Mesendoderm (in vitro differentiated cells): ENCODE data around the gene BTN1A1.

Experiments used
- DNase-seq: peaks from one replicate; pipeline ENCODE4 v3.0.0; 2013
- H2AK5ac ChIP-seq: 2 replicates; pipeline ENCODE4 v1.6.1; 2013; ENCODE audit warnings: low read length, inconsistent platforms
- H2BK120ac ChIP-seq: 2 replicates; pipeline ENCODE4 v1.6.1; 2013; ENCODE audit warnings: low read depth, mild to moderate bottlenecking, low read length, moderate library complexity, mixed read lengths
- H2BK15ac ChIP-seq: replicated peaks from 2 replicates; pipeline ENCODE4 v1.6.1; 2013; ENCODE audit warnings: low read depth, mild to moderate bottlenecking, moderate library complexity
- H2BK5ac ChIP-seq: 2 replicates; pipeline ENCODE4 v1.6.1; 2013; ENCODE audit warnings: low read length, inconsistent platforms
- H3K18ac ChIP-seq: 2 replicates; pipeline ENCODE4 v1.6.1; 2013; ENCODE audit warnings: mild to moderate bottlenecking, low read length, mixed read lengths
- H3K23ac ChIP-seq: one replicate; pipeline ENCODE4 v1.6.1; 2013; ENCODE audit warnings: low read length
- H3K27ac ChIP-seq: 2 replicates; pipeline ENCODE4 v1.5.1; 2013; ENCODE audit warnings: low read depth, mild to moderate bottlenecking, inconsistent platforms, low read length, moderate library complexity
- H3K27me3 ChIP-seq: 2 replicates; pipeline ENCODE4 v1.6.1; 2013; ENCODE audit warnings: low read length, control low read depth, mild to moderate bottlenecking, inconsistent platforms; ENCODE audit not compliant: insufficient read depth, poor library complexity
- H3K36me3 ChIP-seq: 2 replicates; pipeline ENCODE4 v1.6.1; 2013; ENCODE audit warnings: low read length, inconsistent platforms; ENCODE audit not compliant: control insufficient read depth, insufficient read depth
- H3K4ac ChIP-seq: one replicate; pipeline ENCODE4 v1.6.1; 2013; ENCODE audit warnings: low read depth, mild to moderate bottlenecking, low read length, moderate library complexity
- H3K4me1 ChIP-seq: 2 replicates; pipeline ENCODE4 v1.6.1; 2013; ENCODE audit warnings: low read depth, low read length, inconsistent platforms; ENCODE audit not compliant: control insufficient read depth
- H3K4me2 ChIP-seq: 2 replicates; pipeline ENCODE4 v1.6.1; 2013; ENCODE audit warnings: low read length
- H3K4me3 ChIP-seq: 2 replicates; pipeline ENCODE4 v1.5.1; 2013; ENCODE audit warnings: mild to moderate bottlenecking, low read length
- H3K56ac ChIP-seq: one replicate; pipeline ENCODE4 v1.6.1; 2013; ENCODE audit warnings: low read length
- H3K79me1 ChIP-seq: 2 replicates; pipeline ENCODE4 v1.6.1; 2013; ENCODE audit warnings: low read length, inconsistent platforms
- H3K79me2 ChIP-seq: 2 replicates; pipeline ENCODE4 v1.6.1; 2013; ENCODE audit warnings: mild to moderate bottlenecking, low read length; ENCODE audit not compliant: control insufficient read depth, insufficient read depth
- H3K9ac ChIP-seq: 2 replicates; pipeline ENCODE4 v1.6.1; 2013; ENCODE audit warnings: low read length, inconsistent platforms
- H4K5ac ChIP-seq: one replicate; pipeline ENCODE4 v1.6.1; 2013; ENCODE audit warnings: low read length
- H4K8ac ChIP-seq: one replicate; pipeline ENCODE4 v1.6.1; 2013; ENCODE audit warnings: low read depth, mild to moderate bottlenecking, control low read depth, low read length, moderate library complexity
- WGBS: extraction: QIAGEN DNeasy Blood & Tissue Kit; methylation state at CpG from one replicate; pipeline ENCODE4 v1.1.7; 2013; ENCODE audit warnings: low lambda C conversion rate, missing lambda C conversion rate; ENCODE audit not compliant: insufficient coverage; ENCODE audit errors: extremely low coverage; 5-methylcytosine and 5-hydroxymethylcytosine counted together

The BTN1A1 gene

GRCh38 chr6:26553264-26553634, 53.1 kb downstream of the BTN1A1 start:
- Histone ChIP-seq H2AK5ac (no peak overlapping the region), H3K23ac (no peak overlapping the region), H4K5ac (no peak overlapping the region), H3K4me2 (peak overlapping the region; percentile 86), H3K4me3 (peak overlapping the region; percentile 79), H3K27ac (no peak overlapping the region), H3K18ac (no peak overlapping the region), H3K56ac (no peak overlapping the region), H3K36me3 (no peaks in the 10 kb centered on the region), H2BK5ac (no peak overlapping the region), H3K79me1 (no peaks in the 10 kb centered on the region), H3K27me3 (no peaks in the 10 kb centered on the region), H2BK120ac (no peak overlapping the region), H3K79me2 (no peaks in the 10 kb centered on the region), H2BK15ac (no peak overlapping the region), H4K8ac (no peak overlapping the region), H3K9ac (peak overlapping the region; percentile 62), H3K4me1 (no peaks in the 10 kb centered on the region), H3K4ac (no peak overlapping the region)
- peak; percentile 78 for DNase-seq
- WGBS, result no CpG with 5 or more reads among the region's 13 CpGs

- H3K56ac ChIP-seq, result no peak overlapping the region
- H3K79me1 ChIP-seq, result no peaks in the 10 kb centered on the region
- H3K23ac ChIP-seq, result no peak overlapping the region
- H2BK5ac ChIP-seq, result no peak overlapping the region
- H2AK5ac ChIP-seq, result no peak overlapping the region
- no peaks in the 10 kb centered on the region for H3K4me1 ChIP-seq
- no peaks in the 10 kb centered on the region for H3K27me3 ChIP-seq
- no peaks in the 10 kb centered on the region for H3K36me3 ChIP-seq
- no peaks in the 10 kb centered on the region for H3K79me2 ChIP-seq
- no CpG with 5 or more reads among the region's 19 CpGs for WGBS
- H4K5ac ChIP-seq, result no peak overlapping the region
- H3K4ac ChIP-seq, result peak overlapping the region; percentile 31
- no peak overlapping the region for H3K27ac ChIP-seq
- DNase-seq, result peak; percentile 87
- peak overlapping the region; percentile 48 for H3K4me3 ChIP-seq
- peak overlapping the region; percentile 82 for H3K4me2 ChIP-seq
- peak overlapping the region; percentile 51 for H3K18ac ChIP-seq
- peak overlapping the region; percentile 63 for H3K9ac ChIP-seq
- H4K8ac ChIP-seq, result no peak overlapping the region
- no peak overlapping the region for H2BK120ac ChIP-seq
- no peak overlapping the region for H2BK15ac ChIP-seq
Observed at GRCh38 chr6:26553635-26554446, 53.7 kb downstream of the BTN1A1 start.

- Histone ChIP-seq H3K9ac (peak overlapping the region; percentile 41), H3K4ac (no peak overlapping the region), H3K4me3 (peak overlapping the region; percentile 37), H3K79me1 (no peaks in the 10 kb centered on the region), H2BK15ac (no peak overlapping the region), H2AK5ac (no peak overlapping the region), H3K18ac (no peak overlapping the region), H3K4me2 (peak overlapping the region; percentile 82), H3K79me2 (no peaks in the 10 kb centered on the region), H3K36me3 (no peaks in the 10 kb centered on the region), H3K23ac (no peak overlapping the region), H2BK5ac (no peak overlapping the region), H3K27me3 (no peaks in the 10 kb centered on the region), H4K8ac (no peak overlapping the region), H3K27ac (no peak overlapping the region), H2BK120ac (no peak overlapping the region), H3K4me1 (no peaks in the 10 kb centered on the region), H4K5ac (no peak overlapping the region), H3K56ac (no peak overlapping the region)
- WGBS, result no CpG with 5 or more reads among the region's 1 CpG
- DNase-seq, result no peak
Observed at GRCh38 chr6:26554447-26554696, 54.3 kb downstream of the BTN1A1 start.

- Histone ChIP-seq H3K36me3 (no peaks in the 10 kb centered on the region), H3K56ac (no peak overlapping the region), H3K79me1 (no peaks in the 10 kb centered on the region), H2AK5ac (no peak overlapping the region), H3K9ac (peak overlapping the region; percentile 41), H4K5ac (no peak overlapping the region), H3K4me1 (no peaks in the 10 kb centered on the region), H3K27ac (no peak overlapping the region), H3K4ac (no peak overlapping the region), H3K4me2 (peak overlapping the region; percentile 83), H2BK15ac (no peak overlapping the region), H2BK120ac (no peak overlapping the region), H3K79me2 (no peaks in the 10 kb centered on the region), H3K27me3 (no peaks in the 10 kb centered on the region), H3K4me3 (peak overlapping the region; percentile 67), H3K23ac (no peak overlapping the region), H3K18ac (no peak overlapping the region), H2BK5ac (no peak overlapping the region), H4K8ac (no peak overlapping the region)
- peak; percentile 82 for DNase-seq
- no CpG with 5 or more reads among the region's 27 CpGs for WGBS
Observed at GRCh38 chr6:26554697-26555504, 54.8 kb downstream of the BTN1A1 start.

- Histone ChIP-seq H4K8ac (no peak overlapping the region), H3K56ac (peak overlapping the region; percentile 4), H3K18ac (no peak overlapping the region), H2BK120ac (no peak overlapping the region), H3K36me3 (no peaks in the 10 kb centered on the region), H3K27me3 (no peaks in the 10 kb centered on the region), H2BK15ac (no peak overlapping the region), H3K4me3 (peak overlapping the region; percentile 67), H3K4ac (no peak overlapping the region), H3K79me1 (no peaks in the 10 kb centered on the region), H2BK5ac (no peak overlapping the region), H3K27ac (no peak overlapping the region), H3K4me1 (no peaks in the 10 kb centered on the region), H4K5ac (no peak overlapping the region), H2AK5ac (no peak overlapping the region), H3K9ac (peak overlapping the region; percentile 7), H3K4me2 (peak overlapping the region; percentile 83), H3K23ac (no peak overlapping the region), H3K79me2 (no peaks in the 10 kb centered on the region)
- no CpG with 5 or more reads among the region's 19 CpGs for WGBS
- DNase-seq, result peak; percentile 74
Observed at GRCh38 chr6:26555505-26556262, 55.6 kb downstream of the BTN1A1 start.
